Measurements from ENCODE around the gene QDPR.

DNA sequence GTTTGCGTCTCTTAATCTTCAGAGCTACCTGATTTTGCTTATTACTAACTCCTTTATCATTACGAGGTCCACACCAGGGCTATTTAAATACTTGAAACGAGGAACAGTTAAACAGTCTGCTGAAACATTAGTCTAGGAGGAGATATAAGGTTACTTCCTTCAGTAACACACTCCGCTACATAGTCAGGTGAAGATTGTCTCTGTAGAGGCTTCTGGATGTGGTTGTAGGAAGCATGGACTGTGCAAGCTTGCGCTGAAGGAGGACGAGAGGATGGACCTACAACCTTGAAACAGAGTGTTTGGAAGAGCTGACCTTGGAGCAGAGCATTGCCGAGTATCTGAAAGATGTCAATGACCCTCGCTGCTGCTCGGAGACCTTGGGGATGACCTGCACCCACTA lies 3.0 kb upstream of the QDPR start, which contains the start of gene CLRN2:
- TF ChIP-seq CTCF (IDR thresholded peaks at IDR 0.05; ENCODE audit: insufficient read depth, low read length) (no peak), POLR2AphosphoS5 (IDR thresholded peaks at IDR 0.05; ENCODE audit: low read depth) (no peak)
- TF ChIP-seq, protein P1, sequence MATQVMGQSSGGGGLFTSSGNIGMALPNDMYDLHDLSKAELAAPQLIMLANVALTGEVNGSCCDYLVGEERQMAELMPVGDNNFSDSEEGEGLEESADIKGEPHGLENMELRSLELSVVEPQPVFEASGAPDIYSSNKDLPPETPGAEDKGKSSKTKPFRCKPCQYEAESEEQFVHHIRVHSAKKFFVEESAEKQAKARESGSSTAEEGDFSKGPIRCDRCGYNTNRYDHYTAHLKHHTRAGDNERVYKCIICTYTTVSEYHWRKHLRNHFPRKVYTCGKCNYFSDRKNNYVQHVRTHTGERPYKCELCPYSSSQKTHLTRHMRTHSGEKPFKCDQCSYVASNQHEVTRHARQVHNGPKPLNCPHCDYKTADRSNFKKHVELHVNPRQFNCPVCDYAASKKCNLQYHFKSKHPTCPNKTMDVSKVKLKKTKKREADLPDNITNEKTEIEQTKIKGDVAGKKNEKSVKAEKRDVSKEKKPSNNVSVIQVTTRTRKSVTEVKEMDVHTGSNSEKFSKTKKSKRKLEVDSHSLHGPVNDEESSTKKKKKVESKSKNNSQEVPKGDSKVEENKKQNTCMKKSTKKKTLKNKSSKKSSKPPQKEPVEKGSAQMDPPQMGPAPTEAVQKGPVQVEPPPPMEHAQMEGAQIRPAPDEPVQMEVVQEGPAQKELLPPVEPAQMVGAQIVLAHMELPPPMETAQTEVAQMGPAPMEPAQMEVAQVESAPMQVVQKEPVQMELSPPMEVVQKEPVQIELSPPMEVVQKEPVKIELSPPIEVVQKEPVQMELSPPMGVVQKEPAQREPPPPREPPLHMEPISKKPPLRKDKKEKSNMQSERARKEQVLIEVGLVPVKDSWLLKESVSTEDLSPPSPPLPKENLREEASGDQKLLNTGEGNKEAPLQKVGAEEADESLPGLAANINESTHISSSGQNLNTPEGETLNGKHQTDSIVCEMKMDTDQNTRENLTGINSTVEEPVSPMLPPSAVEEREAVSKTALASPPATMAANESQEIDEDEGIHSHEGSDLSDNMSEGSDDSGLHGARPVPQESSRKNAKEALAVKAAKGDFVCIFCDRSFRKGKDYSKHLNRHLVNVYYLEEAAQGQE (IDR thresholded peaks at IDR 0.05; ENCODE audit: insufficient replicate concordance, low read depth) = no peak
